GM12872 (cell line): Measurements from ENCODE around the gene SUCLG1.

Source experiments
- CTCF ChIP-seq: IDR thresholded peaks from 3 replicates; pipeline ENCODE4 v1.5.1; 2011; ENCODE audit warnings: low read depth, mild to moderate bottlenecking, low read length, moderate library complexity; ENCODE audit not compliant: insufficient read depth

Gene SUCLG1

GRCh38 chr2:84459018-84459943, at the start of gene SUCLG1:
TSS of gene SUCLG1 (minus strand) at chr2:84459280. CDS start at chr2:84459269, 11 bp downstream.
- no peak for TF ChIP-seq CTCF

GRCh38 chr2:84498150-84498799, 39.2 kb upstream of the SUCLG1 start:
- no peak for TF ChIP-seq CTCF

GRCh38 chr2:84497285-84497684, 38.2 kb upstream of the SUCLG1 start:
- no peak for TF ChIP-seq CTCF

GRCh38 chr2:84496386-84496785, 37.3 kb upstream of the SUCLG1 start:
- no peak for TF ChIP-seq CTCF

GRCh38 chr2:84495539-84496146, 36.6 kb upstream of the SUCLG1 start:
- peak; percentile 50 for TF ChIP-seq CTCF

GRCh38 chr2:84494070-84494469, 35.0 kb upstream of the SUCLG1 start:
- TF ChIP-seq CTCF, result no peak

- TF ChIP-seq CTCF, result no peak
Measured at GRCh38 chr2:84493514-84493913, 34.4 kb upstream of the SUCLG1 start.
